ENCODE results near the gene PDP2.
A peak's percentile ranks its signal among the peaks of the same experiment; 100 is the strongest.

PDP2 gene

GRCh38 chr16:66880288-66881013 lies at the start of gene PDP2:
Gene PDP2, plus strand, starts transcription at chr16:66880515. Its CDS starts 3,770 bp downstream, at chr16:66884285.
- peak; percentile 84 for DNase-seq

GRCh38 chr16:66832190-66832589 lies 48.1 kb upstream of the PDP2 start:
- DNase-seq, result no peak

GRCh38 chr16:66832661-66833305 lies 47.5 kb upstream of the PDP2 start:
- no peak for DNase-seq

GRCh38 chr16:66834746-66835145 lies 45.6 kb upstream of the PDP2 start:
- DNase-seq, result no peak

- no peak for DNase-seq
Measured at GRCh38 chr16:66840883-66841282, 39.4 kb upstream of the PDP2 start.

- no peak for DNase-seq
Measured at GRCh38 chr16:66841366-66841765, 38.9 kb upstream of the PDP2 start.

GRCh38 chr16:66842765-66843164 lies 37.5 kb upstream of the PDP2 start:
- no peak for DNase-seq

- no peak for DNase-seq
Measured at GRCh38 chr16:66843191-66843590, 37.1 kb upstream of the PDP2 start.

GRCh38 chr16:66844009-66844341 lies 36.3 kb upstream of the PDP2 start:
- no peak for DNase-seq

- DNase-seq, result no peak
Measured at GRCh38 chr16:66844342-66845079, 35.8 kb upstream of the PDP2 start, which contains the start of gene CA7. Gene CA7, plus strand, starts transcription at chr16:66844414. Its CDS starts 74 bp downstream, at chr16:66844488.

GRCh38 chr16:66845080-66845410 lies 35.3 kb upstream of the PDP2 start:
- DNase-seq, result no peak

GRCh38 chr16:66845791-66846221 lies 34.5 kb upstream of the PDP2 start:
- DNase-seq, result no peak

GRCh38 chr16:66846266-66846665 lies 34.0 kb upstream of the PDP2 start:
- DNase-seq, result no peak

- no peak for DNase-seq
Measured at GRCh38 chr16:66846831-66847230, 33.5 kb upstream of the PDP2 start.

- no peak for DNase-seq
Measured at GRCh38 chr16:66847533-66848067, 32.7 kb upstream of the PDP2 start.

GRCh38 chr16:66848172-66848571 lies 32.1 kb upstream of the PDP2 start:
- DNase-seq, result no peak

- no peak for DNase-seq
Measured at GRCh38 chr16:66849021-66849420, 31.3 kb upstream of the PDP2 start.

GRCh38 chr16:66849549-66849948 lies 30.8 kb upstream of the PDP2 start:
- DNase-seq, result no peak

- no peak for DNase-seq
Measured at GRCh38 chr16:66850115-66850815, 30.1 kb upstream of the PDP2 start.

- no peak for DNase-seq
Measured at GRCh38 chr16:66851166-66851964, 28.9 kb upstream of the PDP2 start.

- DNase-seq, result no peak
Measured at GRCh38 chr16:66853261-66854139, 26.8 kb upstream of the PDP2 start.

All from NCI-H1105 treated with DMSO at 0.1 percent for 48 hours (cell line).